Myocyte (in vitro differentiated cells): ENCODE results near the gene ETV6. TPM values are rescaled to one million over a fixed set of nuclear protein-coding genes. Genes with fewer than 3 reads are reported as not detected.

Experiments
- DNase-seq: peaks from one replicate; pipeline ENCODE4 v3.0.0-alpha.2; 2012; ENCODE audit warnings: low read depth
- total RNA-seq: library from RNA; depleted of rRNA; stranded (reverse); fragments of >200 nt; gene quantifications from 2 replicates; pipeline ENCODE4 v1.2.3, GENCODE V29; 2014

ETV6 gene
- total RNA-seq, 1 donor from 2014 or later = 9.7 TPM

- no peak for DNase-seq
Observed at GRCh38 chr12:11823043-11823442, 173.6 kb downstream of the ETV6 start.

GRCh38 chr12:11823593-11823992, 174.1 kb downstream of the ETV6 start:
- DNase-seq = no peak

DNA sequence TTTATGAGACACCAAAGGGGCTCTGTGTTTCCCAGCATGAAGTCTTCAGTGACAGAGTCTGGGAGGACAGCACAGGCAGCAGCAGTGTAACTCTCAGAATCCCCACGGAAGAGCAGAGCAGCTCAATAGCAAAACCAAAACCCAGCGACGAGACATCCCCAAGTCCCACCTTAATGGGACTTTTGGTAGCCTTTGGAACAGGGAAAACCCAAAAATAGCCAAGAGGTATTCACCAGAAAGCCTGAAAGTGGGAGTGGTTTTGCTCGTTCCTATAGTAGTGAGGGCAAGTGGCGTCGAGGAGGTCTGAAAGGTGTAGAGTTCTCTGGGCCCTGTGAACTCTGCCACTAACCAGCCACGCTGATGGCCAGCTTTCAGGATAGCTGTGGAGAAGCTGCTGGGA, 174.6 kb downstream of the ETV6 start:
- DNase-seq = no peak

DNA sequence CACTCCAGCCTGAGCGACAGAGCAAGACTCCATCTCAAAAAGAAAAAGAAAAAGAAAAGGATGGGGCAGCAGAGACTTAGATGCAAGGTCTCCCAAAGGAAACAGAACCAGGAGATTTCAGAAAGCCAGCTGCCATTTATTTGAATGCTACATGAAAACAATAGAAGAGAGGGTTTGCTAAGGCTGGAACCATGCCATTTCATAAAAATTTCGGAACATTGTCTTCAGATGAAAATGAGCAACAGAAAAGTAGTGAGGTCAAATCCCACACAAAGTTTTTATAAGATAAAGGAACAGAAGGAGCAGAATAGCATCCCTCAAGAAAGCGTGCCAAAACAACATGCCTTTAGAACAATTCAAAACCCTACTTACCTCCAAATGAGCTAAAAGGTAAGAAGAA, 175.3 kb downstream of the ETV6 start:
- no peak for DNase-seq

DNA sequence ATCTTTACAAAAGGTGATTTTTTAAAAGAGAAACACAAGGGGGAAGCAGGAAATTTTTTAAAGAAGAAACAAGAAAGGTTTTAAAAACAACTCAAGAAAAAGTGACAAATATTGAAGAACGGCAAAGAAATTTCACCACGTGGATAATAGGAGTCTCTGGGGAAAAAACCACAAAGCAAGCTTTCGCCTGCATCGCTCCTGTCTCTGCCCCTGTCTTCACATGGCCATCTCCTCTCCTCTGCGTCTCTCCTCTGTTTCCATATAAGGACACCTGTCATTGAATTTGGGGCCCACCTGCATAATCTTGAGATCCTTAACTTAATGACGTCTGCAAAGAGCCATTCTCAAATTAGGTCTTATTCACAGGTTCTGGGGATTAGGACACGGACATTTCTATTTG, 175.8 kb downstream of the ETV6 start:
- no peak for DNase-seq

GRCh38 chr12:11826574-11826973, 177.1 kb downstream of the ETV6 start:
- DNase-seq = no peak

DNA sequence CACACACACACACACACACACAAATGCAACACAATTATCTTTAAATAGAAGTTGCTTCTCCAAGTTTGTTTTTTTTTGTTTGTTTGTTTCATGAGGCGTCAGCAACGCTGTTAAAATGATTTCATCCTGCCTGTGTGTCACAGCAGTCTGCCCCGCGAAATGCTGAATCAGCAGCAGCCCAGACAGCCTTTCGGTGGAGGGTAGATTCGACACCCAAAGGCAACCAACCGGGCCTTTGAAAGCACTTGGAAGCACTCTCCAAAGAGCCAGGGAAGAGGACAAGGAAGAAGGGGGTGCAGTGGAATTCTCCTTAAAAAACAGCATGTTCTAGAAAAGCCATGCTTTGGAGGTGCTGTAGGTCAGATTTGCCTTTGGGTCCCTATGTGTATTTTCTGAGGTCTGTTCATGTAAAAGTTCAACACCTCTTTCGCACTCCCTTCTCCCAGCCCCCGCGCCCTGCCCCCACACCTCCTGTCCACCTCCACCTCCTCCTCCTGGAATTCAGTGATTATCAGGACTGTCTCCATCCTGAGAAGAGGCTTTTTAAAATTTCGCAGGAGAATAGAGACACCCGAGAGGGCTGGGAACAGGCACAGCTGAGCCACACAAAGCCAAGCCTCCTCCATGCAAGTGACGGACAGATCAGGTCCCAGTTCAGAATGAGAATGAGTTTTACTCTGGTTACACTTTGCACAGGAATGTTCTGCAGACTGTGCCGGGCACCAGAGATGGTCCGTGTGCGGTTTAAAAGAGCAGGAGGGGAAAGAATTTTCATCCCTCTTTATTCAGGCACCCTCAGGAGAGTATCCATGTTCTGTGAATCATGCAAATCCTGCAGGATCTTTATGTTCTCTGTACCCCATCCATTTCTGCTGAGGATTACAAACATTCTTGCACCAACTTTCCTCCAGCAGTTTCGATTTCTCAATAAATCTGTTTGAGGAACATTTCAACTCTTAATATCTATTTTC, 177.9 kb downstream of the ETV6 start:
- no peak for DNase-seq

- no peak for DNase-seq
Observed at GRCh38 chr12:11829764-11830194, 180.3 kb downstream of the ETV6 start.

DNA sequence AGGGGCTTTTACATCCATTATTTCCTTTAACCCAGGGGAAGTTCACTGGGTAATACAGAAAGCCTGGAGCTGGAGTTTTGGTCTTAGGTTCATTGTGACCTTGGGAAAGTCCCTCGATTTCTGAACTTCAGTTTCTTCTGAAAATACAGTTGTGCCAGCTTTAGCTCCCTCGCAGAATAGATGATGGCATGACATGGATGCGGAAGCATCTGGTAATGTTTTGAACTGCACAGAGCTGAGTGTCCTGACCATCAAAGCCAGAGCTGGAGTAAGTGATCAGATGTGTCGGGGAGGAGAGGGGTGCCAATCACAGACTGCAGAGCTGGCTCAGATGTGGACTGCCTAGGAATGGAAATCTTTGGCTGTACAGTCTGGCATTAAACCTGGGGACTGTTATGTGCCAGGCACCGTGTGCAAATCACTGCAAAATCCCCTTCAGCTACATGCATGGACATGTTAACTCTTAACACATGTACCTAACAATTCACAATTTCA, 180.9 kb downstream of the ETV6 start:
- DNase-seq = no peak

DNA sequence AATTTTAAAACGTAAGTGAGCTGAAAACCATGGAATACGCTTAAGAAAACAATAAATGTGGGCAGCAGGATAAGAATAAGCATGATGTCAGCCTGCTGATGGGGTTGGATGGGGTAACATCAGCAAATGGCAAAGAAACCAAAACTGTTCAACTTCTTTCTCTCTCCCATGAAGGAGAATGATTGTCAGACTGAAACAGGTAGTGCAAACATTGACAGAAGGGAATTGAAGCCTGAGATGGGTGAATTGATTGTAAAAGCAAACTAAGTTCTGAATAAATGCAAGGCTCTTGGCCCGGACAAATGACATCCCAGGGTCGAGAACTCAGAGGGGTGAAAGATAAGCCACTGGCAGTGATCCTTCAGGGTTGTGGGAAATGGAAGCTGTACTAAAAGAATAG, 182.6 kb downstream of the ETV6 start:
- no peak for DNase-seq

DNA sequence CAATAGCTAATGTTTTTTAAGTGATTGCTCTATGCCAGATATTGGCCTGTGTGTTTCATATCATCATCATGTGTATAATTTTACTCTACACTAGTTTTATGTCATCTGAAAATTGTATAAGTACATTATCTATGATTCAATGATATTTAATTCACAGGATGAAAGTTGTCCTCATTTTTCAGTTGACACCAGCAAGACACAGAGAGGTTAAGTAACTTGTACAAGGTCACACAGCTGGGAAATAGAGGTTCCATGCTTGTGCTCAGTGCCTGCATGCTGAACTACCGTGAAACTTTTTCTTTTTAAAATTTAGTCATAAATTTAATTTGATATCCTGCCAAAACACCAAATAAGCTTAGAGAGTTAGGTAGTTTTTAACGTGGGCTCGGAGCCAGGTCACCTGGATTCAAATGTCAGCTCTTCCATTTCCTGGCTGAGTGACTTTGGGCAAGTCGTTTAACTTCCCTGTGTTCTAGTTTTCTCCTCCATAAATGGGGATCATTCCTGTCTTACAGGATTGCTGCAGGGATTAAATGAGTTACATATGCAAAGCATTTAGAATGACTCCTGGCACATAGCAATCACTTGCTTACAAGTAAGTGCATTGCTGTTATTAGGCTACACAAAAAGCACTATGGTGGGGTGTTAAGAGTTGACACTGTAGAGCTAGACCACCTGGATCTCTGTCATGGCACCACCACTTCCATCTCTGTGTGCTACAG, 183.9 kb downstream of the ETV6 start:
- DNase-seq = no peak

DNA sequence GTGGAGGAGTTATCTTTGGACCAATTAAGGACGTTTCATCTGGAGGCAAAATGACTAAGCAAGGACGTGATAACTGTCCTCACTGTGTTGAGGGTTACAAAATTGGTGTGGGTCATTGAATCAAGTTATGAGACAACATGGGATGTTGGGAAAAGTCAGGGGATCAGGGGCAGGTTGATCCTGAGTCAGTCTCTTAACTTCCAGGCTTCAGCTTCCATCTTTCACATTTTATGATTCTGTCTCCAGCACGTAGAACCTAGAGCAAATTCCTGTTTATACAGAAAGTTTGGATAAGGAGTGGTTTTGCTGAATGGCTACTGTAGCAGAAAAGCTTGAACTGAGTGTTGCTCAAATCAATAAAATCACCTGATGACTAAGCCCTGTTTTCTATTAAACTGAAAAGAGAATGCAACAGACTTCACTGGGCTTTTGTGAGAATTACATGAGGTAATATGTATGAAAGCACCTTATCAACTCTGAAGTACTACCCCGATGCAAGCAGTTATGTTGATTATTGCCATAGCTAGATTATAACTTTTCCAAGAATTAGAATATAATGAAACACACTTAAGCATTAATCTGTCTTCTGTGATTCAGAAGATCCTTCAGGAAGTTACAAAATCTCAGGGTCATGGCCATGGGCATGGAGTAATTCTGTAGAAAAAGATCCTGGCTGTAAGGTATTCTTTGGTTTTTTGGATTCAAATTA, 184.8 kb downstream of the ETV6 start:
- no peak for DNase-seq

DNA sequence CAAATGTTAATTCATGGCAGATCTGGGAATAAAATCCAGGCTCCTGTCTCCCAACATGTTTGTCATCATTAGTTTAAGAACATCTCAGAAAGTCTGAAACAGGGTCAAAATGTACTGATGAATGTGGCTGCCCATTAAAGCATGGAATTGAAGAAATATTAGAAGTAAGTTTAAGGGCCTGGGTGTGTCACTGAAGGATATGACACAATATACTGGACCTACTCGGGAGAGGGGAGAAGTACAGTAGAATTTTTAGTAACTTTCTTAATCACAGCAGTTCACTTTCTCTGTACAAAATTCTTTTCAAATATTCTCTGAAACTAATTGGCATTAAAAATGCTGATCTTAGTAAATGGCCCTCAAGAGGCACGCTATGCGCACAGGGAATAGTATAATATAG, 185.5 kb downstream of the ETV6 start:
- DNase-seq = no peak

GRCh38 chr12:11836282-11837151, 187.0 kb downstream of the ETV6 start:
- DNase-seq = no peak

DNA sequence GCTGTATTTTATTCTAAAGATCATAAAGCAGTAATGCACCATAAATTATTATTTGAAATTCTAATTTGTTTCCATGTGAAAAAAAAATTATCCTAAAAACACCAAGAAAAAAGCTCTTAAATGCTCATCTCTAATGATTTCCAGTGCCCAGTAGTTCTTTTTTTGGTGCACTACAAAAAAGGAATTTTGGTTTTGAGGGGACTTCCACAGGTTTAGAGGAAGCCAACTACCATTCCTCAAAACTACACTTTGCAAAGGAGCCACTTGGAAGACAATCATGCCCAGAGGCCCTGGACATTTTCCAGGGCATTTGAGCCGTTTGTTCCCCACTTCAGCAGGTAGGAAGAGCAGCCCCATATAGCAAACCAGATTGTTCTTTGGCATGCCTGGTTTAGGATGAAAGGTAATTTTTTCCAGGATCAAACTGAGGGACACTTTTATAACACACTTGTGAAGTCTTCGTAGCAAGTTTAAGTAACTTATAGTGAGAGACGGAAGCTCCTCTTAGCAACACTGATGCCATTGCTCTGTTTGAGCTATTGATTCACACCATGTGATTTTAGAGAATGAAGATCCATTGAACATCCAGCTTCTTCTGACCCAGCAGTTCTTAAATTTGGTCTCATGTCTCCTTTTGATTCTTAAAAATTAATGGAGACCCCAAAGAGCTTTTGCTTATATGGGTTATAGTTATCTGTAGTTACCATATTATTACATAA, 187.9 kb downstream of the ETV6 start:
- no peak for DNase-seq

DNA sequence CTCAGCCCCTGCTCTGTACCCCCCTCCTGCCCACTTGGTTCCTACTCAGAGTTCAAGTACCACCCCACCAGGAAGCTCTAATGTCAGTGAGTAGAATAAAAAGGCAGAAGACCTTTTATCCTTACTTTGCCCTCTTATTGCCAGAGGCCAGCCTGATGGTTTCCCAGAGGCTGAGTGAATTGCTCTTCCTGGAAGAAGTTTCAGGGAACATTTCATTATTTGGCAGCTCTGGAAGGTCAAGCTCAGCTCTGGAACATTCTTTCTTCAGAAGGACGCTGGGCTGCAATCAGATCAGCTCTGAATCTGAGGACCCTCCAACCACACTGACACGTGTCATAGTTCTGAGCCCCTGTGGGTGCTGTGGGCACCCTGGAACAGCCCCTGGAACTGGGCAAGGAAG, 188.9 kb downstream of the ETV6 start:
- no peak for DNase-seq

- no peak for DNase-seq
Observed at GRCh38 chr12:11839091-11839641, 189.7 kb downstream of the ETV6 start.

DNA sequence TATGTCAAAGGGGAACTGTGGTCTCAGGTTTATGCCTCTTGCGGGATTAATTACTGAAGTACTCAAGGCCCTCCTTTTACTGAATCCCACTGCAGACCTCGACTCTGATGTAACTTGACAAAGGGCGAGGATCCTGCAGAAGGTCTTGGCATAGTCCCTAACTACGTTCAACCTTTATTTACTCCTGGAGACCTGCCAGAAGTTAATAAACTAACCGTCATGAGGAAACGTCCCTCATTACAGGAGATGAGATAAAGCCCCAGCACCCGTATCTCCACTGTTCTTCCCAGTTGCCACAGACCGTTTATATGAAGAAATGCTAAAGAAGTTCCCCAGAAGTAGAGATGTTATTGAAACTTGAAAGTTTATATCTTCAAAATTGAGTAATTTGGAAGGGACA, 190.9 kb downstream of the ETV6 start:
- no peak for DNase-seq

- no peak for DNase-seq
Observed at GRCh38 chr12:11846488-11846887, 197.0 kb downstream of the ETV6 start.

GRCh38 chr12:11847539-11847938, 198.1 kb downstream of the ETV6 start:
- DNase-seq = no peak
